ENCODE measurements around the gene RHBDD1.

The RHBDD1 gene

DNA sequence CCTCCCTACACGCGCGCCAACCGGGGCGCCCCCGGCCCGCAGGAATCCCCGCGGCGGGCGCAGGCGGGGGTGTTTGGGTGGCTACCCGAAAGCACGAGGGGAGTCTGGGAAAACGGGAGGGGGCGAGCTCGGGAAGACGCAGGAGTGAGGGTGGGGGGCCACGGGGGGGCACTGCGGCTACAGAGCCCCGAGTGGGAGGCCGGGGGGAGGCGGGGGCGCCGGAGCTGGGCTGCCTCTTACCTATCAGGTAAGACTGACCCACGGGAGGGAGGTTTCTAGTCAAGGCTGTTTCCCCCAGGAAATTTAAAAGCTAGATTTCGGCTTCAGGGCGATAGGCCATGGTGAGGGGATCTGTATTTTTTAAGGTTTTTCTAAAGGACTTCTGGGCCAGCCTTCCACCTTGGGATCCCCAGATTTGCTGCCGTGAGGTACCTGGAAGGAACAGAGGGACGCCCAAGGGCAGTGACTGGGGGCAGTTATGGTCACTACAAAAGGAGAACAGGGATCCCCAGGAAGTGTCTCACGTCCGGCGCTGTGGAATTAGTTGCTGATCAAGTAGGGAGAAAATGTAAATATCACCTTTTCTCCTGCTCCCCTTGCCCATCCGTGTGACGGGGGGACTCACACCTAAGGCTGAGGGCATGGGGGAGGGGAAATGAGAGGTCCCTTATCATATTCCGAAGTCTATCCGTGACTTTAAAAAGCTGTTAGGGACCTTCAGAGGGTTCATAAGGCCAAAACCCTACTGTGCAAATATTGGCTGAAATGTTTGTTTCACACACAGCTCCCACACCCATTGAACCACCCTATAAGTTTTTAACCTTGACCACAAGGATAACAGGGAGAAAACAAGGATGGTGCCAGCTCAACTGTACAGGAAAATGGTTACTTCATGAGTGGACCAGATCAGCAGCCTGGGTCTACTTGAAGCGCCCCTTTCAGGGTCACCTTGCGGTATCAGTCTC, 35.6 kb upstream of the RHBDD1 start:
- Histone ChIP-seq H3K4me3 (ENCODE audit: insufficient read depth, low read depth, low read length) (peak overlapping the region; percentile 92), H3K27me3 (ENCODE audit: control insufficient read depth, insufficient read depth, low read length, poor library complexity, severe bottlenecking) (no peaks in the 10 kb centered on the region), H3K4me1 (ENCODE audit: control insufficient read depth, insufficient read depth, low read length) (peaks cover 13% of the 10 kb centered on the region), H3K9me3 (ENCODE audit: control insufficient read depth, low read length) (no peaks in the 10 kb centered on the region), H3K27ac (ENCODE audit: insufficient read depth, low read depth, low read length, poor library complexity, severe bottlenecking) (no peak overlapping the region), H3K36me3 (ENCODE audit: control insufficient read depth, insufficient read depth, low read length) (peaks cover 14% of the 10 kb centered on the region)
- WGBS, 2 experiments = 6 to 7% methylated on average over 39 of the region's 39 CpGs

DNA sequence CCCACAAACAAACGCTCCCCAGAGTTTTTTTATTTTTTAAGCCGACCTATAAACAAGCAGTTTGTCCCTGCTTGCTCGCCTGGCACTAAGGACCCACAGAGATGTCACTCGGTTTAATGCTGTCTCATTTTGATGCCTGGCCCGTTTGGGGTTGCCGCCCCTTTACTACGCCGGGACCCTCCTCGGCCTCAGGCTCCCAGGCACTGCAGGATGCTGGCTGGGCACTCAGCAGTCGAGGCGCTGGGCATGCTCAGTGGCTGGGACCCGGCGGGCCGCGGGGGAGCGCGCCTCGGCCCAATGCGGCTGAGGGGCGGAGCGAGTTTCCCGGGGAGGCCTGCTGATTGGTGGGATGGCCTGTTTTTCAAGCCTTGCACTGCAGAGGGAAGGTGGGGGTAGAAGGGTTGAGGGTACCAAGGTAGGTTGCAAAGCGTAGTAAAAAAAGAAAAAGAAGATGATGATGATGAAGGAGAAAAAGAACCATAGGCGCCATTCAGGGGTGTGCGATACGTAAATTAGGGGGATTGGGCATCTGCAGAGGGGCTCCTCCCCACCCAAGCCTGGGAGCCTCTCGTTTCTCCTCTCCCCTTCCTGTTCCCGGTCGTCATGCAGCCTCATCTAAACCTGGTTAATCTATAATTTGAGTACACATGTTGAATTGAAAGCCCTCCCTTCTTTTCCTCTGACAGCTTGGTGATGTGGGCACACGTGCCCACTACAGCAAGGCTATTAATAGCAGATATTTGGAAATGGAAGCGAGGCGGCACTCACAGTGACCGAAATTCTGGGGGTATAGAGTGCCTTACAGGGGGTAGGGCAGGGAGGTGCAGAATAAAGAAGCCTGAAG, 34.7 kb upstream of the RHBDD1 start:
- peaks cover 7% of the 10 kb centered on the region for H3K4me1 ChIP-seq (ENCODE audit: control insufficient read depth, insufficient read depth, low read length)
- 6 to 7% methylated on average over 33 of the region's 33 CpGs for WGBS, 2 experiments
- H3K27ac ChIP-seq (ENCODE audit: insufficient read depth, low read depth, low read length, poor library complexity, severe bottlenecking) = no peak overlapping the region

DNA sequence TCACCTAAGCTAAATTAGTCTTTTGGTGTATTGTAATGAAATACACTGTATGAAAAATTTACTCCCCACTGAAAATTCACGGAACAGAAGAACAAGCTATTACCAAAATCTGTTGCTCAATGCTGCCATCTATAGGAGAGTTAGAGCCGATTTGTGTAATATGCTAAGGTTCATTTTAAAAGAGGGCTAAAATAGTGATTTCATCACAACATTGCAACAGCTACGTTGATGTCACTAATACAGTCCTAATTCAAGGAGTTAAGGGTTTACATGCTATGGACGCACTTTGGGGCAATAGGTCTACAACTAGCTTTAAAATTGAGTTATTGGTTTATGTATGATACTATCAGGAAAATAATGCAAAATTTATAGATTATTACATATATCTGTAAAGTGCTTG, 33.3 kb upstream of the RHBDD1 start:
- H3K4me1 ChIP-seq (ENCODE audit: control insufficient read depth, insufficient read depth, low read length) = peaks cover 7% of the 10 kb centered on the region
- H3K27me3 ChIP-seq (ENCODE audit: control insufficient read depth, insufficient read depth, low read length, poor library complexity, severe bottlenecking) = no peaks in the 10 kb centered on the region
- no peaks in the 10 kb centered on the region for H3K9me3 ChIP-seq (ENCODE audit: control insufficient read depth, low read length)
- 8% methylated on average over 3 of the region's 4 CpGs; no CpG with 5 or more reads in 1 of the 2 experiments for WGBS, 2 experiments
- H3K27ac ChIP-seq (ENCODE audit: insufficient read depth, low read depth, low read length, poor library complexity, severe bottlenecking) = no peak overlapping the region
- H3K36me3 ChIP-seq (ENCODE audit: control insufficient read depth, insufficient read depth, low read length) = no peaks in the 10 kb centered on the region
- no peak overlapping the region for H3K4me3 ChIP-seq (ENCODE audit: insufficient read depth, low read depth, low read length)

More for the DNA sequence above, 34.7 kb upstream of the RHBDD1 start:
- H3K4me3 ChIP-seq (ENCODE audit: insufficient read depth, low read depth, low read length) = peak overlapping the region; percentile 92
- H3K27me3 ChIP-seq (ENCODE audit: control insufficient read depth, insufficient read depth, low read length, poor library complexity, severe bottlenecking) = no peaks in the 10 kb centered on the region
- H3K9me3 ChIP-seq (ENCODE audit: control insufficient read depth, low read length) = no peaks in the 10 kb centered on the region
- H3K36me3 ChIP-seq (ENCODE audit: control insufficient read depth, insufficient read depth, low read length) = peaks cover 10% of the 10 kb centered on the region

DNA sequence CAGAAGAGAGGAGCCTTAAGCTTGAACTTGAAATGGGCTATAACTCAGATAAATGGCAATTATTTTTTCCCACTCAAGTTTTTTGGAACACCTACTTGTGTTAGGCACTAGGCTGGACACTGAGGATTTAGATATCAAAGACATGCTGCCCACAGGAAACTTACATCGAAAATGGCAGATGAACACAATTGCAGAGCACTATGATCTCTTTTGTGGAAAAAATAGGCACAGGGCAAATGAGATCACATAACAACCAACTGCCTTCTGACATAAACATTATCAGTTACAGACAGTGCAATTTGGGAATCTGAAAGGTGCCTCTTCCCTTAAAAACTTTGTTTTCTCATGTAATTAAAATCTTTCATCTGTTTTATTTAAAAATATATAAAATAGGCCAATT, 32.4 kb upstream of the RHBDD1 start:
- Histone ChIP-seq H3K9me3 (ENCODE audit: control insufficient read depth, low read length) (no peaks in the 10 kb centered on the region), H3K36me3 (ENCODE audit: control insufficient read depth, insufficient read depth, low read length) (no peaks in the 10 kb centered on the region), H3K27me3 (ENCODE audit: control insufficient read depth, insufficient read depth, low read length, poor library complexity, severe bottlenecking) (no peaks in the 10 kb centered on the region), H3K4me3 (ENCODE audit: insufficient read depth, low read depth, low read length) (no peak overlapping the region), H3K4me1 (ENCODE audit: control insufficient read depth, insufficient read depth, low read length) (peaks cover 7% of the 10 kb centered on the region), H3K27ac (ENCODE audit: insufficient read depth, low read depth, low read length, poor library complexity, severe bottlenecking) (no peak overlapping the region)
- 78 to 79% methylated on average over 1 of the region's 1 CpG for WGBS, 2 experiments

DNA sequence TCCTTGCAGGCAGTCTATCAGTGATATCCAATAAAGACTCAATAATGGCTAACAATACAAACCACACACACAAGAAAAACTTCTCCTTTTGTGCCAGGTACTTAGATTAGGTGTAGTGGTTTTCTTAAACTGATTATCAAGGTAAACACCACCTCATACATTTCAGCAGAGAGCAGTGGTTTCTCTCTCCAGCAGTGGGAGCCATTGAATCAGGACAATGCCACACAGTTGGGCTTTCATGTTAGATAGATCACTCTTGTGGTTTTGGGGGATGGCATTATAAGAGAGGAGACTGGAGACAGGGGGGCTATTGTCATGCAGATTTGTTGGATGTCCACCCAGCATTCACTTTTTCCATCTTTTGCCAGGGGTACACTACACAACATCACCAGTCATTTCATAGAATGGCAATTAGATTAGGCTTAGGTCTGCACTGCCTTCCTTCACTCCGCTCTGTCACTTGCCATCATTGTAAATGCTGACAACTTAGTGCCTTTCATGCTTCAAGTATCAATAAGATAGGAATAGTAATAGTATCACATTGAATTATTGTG, 22.6 kb upstream of the RHBDD1 start:
- Histone ChIP-seq H3K4me1 (ENCODE audit: control insufficient read depth, insufficient read depth, low read length) (no peaks in the 10 kb centered on the region), H3K27ac (ENCODE audit: insufficient read depth, low read depth, low read length, poor library complexity, severe bottlenecking) (no peak overlapping the region), H3K4me3 (ENCODE audit: insufficient read depth, low read depth, low read length) (no peak overlapping the region), H3K27me3 (ENCODE audit: control insufficient read depth, insufficient read depth, low read length, poor library complexity, severe bottlenecking) (no peaks in the 10 kb centered on the region), H3K36me3 (ENCODE audit: control insufficient read depth, insufficient read depth, low read length) (no peaks in the 10 kb centered on the region), H3K9me3 (ENCODE audit: control insufficient read depth, low read length) (no peaks in the 10 kb centered on the region)
- WGBS, 2 experiments = 80 to 100% methylated on average over 1 of the region's 1 CpG

DNA sequence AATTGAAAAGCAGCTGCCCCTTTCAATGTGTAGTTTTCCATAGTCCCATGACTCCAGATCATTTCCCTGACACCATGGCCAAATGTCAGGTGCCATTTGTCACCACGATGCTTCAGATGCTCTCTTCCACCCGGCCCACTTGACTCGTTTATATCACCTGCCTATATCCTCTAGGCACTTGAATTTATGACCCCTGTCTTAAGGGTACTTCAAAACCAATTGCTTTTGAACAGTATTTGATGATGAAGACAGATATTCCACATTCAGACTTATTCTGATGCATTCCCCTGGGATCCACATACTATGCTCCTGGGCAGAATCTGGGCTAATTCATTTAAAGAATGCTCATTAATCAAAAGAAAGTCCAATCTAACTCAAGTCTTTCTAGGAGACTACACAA, 16.9 kb upstream of the RHBDD1 start:
- Histone ChIP-seq H3K9me3 (ENCODE audit: control insufficient read depth, low read length) (no peaks in the 10 kb centered on the region), H3K27ac (ENCODE audit: insufficient read depth, low read depth, low read length, poor library complexity, severe bottlenecking) (no peak overlapping the region), H3K36me3 (ENCODE audit: control insufficient read depth, insufficient read depth, low read length) (no peaks in the 10 kb centered on the region), H3K4me1 (ENCODE audit: control insufficient read depth, insufficient read depth, low read length) (no peaks in the 10 kb centered on the region), H3K4me3 (ENCODE audit: insufficient read depth, low read depth, low read length) (no peak overlapping the region), H3K27me3 (ENCODE audit: control insufficient read depth, insufficient read depth, low read length, poor library complexity, severe bottlenecking) (no peaks in the 10 kb centered on the region)
- WGBS, 2 experiments = 94 to 95% methylated on average over 3 of the region's 3 CpGs

DNA sequence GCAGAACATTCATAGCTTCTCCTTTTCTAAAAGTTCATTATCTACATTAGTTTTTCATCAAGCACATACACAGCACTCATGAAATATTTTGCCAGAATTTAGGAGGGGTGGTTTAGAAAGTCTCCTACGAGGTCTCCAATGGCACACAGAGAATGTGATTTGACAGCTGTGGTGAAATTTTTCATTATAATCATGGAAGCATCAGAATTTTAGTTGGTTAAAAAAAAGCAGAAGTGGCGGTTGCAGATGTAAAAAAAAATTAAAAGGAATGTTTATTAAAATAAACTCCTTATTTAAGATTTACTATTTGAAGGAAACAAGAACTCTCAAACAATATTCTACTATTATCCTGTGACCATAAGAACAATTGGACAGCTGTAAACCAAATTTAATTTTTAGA, 10.8 kb upstream of the RHBDD1 start:
- Histone ChIP-seq H3K27me3 (ENCODE audit: control insufficient read depth, insufficient read depth, low read length, poor library complexity, severe bottlenecking) (no peaks in the 10 kb centered on the region), H3K27ac (ENCODE audit: insufficient read depth, low read depth, low read length, poor library complexity, severe bottlenecking) (no peak overlapping the region), H3K4me3 (ENCODE audit: insufficient read depth, low read depth, low read length) (no peak overlapping the region), H3K36me3 (ENCODE audit: control insufficient read depth, insufficient read depth, low read length) (no peaks in the 10 kb centered on the region), H3K9me3 (ENCODE audit: control insufficient read depth, low read length) (no peaks in the 10 kb centered on the region), H3K4me1 (ENCODE audit: control insufficient read depth, insufficient read depth, low read length) (no peaks in the 10 kb centered on the region)
- WGBS, 2 experiments = 90% methylated on average over 1 of the region's 2 CpGs

DNA sequence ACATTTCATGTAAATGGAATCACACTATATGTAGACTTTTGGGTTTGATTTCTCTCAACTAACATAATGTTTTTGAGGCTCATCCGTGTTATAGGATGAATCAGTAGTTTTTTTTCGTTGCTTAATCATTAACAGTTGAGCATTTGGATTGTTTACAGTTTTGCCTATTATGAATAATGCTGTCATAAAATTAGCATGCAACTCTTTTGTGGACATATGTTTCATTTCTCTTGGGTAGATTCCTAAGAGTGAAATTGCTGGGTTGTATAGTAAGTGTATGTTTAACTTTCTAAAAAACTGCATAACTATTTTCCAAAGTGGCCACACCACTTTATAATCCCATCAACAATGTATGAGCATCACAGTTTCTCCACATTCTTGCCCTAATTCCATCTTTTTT, 7.7 kb upstream of the RHBDD1 start:
- Histone ChIP-seq H3K27me3 (ENCODE audit: control insufficient read depth, insufficient read depth, low read length, poor library complexity, severe bottlenecking) (no peaks in the 10 kb centered on the region), H3K4me1 (ENCODE audit: control insufficient read depth, insufficient read depth, low read length) (no peaks in the 10 kb centered on the region), H3K27ac (ENCODE audit: insufficient read depth, low read depth, low read length, poor library complexity, severe bottlenecking) (no peak overlapping the region), H3K36me3 (ENCODE audit: control insufficient read depth, insufficient read depth, low read length) (no peaks in the 10 kb centered on the region), H3K4me3 (ENCODE audit: insufficient read depth, low read depth, low read length) (no peak overlapping the region), H3K9me3 (ENCODE audit: control insufficient read depth, low read length) (no peaks in the 10 kb centered on the region)
- 78 to 79% methylated on average over 2 of the region's 2 CpGs for WGBS, 2 experiments

DNA sequence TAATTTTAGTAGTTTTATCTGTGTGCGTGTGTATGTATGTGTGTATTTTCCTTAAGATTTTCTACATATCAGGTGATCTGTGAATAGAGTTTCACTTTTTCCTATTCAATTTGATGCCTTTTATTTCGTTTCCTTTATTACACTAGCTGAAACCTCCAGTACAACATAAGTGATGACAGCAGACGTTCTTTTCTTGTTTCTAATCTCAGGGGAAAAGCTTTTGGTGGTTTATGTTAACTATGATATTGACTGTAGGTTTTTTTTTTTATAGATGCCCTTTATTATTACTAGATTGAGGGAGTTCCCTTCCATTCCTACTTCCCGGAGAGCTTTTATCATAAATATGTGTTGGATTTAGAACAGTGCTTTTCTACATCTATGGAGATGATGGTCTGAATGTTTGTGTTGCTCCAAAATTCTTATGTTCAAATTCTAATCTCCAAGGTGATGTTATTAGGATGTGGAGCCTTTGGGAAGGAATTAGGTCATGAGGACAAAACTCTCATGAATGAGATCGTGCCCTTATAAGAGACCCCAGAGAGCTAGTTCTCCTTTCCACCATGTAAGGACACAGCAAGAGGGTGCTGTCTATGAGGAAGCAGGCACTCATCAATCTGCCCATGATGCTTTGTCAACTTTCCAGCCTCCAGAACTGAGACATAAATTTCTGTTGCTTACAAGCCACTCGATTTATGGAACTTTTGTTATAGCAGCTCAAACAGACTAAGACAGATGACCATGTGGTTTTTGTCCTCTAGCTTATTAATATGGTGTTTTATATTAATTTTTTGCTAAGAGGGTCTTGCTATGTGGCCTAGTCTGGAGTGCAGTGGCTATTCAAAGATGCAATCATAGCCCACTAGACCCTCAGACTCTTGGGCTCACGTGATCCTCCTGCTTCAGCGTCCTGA, 5.9 kb upstream of the RHBDD1 start:
- no peaks in the 10 kb centered on the region for H3K4me1 ChIP-seq (ENCODE audit: control insufficient read depth, insufficient read depth, low read length)
- no peaks in the 10 kb centered on the region for H3K36me3 ChIP-seq (ENCODE audit: control insufficient read depth, insufficient read depth, low read length)
- peaks cover 4% of the 10 kb centered on the region for H3K27me3 ChIP-seq (ENCODE audit: control insufficient read depth, insufficient read depth, low read length, poor library complexity, severe bottlenecking)
- 93 to 94% methylated on average over 8 of the region's 8 CpGs for WGBS, 2 experiments
- H3K27ac ChIP-seq (ENCODE audit: insufficient read depth, low read depth, low read length, poor library complexity, severe bottlenecking) = no peak overlapping the region
- H3K9me3 ChIP-seq (ENCODE audit: control insufficient read depth, low read length) = no peaks in the 10 kb centered on the region
- H3K4me3 ChIP-seq (ENCODE audit: insufficient read depth, low read depth, low read length) = no peak overlapping the region
